GM21737 (cell line): ENCODE measurements around the gene XKR8.

Experiments used
- ATAC-seq: cut with Tn5 transposase; IDR thresholded peaks from one replicate; pipeline ENCODE4 v1.9.1; 2021; ENCODE audit warnings: mild to moderate bottlenecking, moderate library complexity; ENCODE audit not compliant: unreplicated experiment

Gene XKR8, protein sequence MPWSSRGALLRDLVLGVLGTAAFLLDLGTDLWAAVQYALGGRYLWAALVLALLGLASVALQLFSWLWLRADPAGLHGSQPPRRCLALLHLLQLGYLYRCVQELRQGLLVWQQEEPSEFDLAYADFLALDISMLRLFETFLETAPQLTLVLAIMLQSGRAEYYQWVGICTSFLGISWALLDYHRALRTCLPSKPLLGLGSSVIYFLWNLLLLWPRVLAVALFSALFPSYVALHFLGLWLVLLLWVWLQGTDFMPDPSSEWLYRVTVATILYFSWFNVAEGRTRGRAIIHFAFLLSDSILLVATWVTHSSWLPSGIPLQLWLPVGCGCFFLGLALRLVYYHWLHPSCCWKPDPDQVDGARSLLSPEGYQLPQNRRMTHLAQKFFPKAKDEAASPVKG

DNA sequence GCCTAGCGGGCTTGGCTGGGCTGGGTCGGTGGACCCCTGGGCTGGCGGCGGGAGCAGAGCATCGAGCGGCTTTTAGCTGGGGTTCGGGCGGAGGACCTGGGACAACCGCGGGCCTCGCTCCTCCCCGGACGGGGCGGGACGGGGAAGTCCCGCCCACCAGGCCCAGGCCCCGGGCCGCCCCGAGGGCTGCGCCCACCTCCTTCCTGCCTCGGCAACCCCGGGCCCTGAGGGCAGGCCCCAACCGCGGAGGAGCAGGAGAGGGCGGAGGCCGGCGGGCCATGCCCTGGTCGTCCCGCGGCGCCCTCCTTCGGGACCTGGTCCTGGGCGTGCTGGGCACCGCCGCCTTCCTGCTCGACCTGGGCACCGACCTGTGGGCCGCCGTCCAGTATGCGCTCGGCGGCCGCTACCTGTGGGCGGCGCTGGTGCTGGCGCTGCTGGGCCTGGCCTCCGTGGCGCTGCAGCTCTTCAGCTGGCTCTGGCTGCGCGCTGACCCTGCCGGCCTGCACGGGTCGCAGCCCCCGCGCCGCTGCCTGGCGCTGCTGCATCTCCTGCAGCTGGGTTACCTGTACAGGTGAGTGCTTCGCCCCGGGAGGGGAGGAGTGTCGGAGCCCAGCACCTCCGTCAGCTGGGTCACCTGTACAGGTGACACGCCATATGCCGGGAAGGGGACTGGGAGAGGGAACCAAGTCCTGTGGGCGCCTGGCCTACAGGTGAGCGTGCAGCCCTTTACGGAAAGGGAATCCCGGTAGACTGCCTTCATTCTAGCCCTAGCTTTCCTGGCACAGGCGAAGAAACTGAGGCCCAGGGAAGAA lies at the start of gene XKR8:
Gene XKR8 (plus strand): TSS at position 182 of the 812 bp plus-strand sequence. CDS start 97 bp downstream, at position 279.
- peak; percentile 89 for ATAC-seq

DNA sequence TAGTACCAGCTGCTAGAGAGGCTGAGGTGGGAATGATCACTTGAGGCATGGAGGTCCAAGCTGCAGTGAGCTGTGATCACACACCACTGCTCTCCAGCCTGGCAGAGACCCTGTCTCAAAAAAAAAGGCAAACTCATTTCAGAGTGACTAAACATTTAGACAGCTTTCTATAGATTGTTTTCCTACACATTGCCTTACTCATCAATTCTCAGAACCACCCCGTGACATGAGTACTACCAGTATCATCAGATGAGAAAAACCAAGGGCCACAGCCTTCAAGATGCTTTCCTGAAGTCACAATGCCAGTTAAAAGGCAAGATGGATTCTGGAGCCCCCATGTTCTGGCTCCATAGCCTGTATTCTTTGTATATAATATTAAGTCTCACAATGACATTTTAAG lies 47.3 kb upstream of the XKR8 start:
- ATAC-seq, result no peak

DNA sequence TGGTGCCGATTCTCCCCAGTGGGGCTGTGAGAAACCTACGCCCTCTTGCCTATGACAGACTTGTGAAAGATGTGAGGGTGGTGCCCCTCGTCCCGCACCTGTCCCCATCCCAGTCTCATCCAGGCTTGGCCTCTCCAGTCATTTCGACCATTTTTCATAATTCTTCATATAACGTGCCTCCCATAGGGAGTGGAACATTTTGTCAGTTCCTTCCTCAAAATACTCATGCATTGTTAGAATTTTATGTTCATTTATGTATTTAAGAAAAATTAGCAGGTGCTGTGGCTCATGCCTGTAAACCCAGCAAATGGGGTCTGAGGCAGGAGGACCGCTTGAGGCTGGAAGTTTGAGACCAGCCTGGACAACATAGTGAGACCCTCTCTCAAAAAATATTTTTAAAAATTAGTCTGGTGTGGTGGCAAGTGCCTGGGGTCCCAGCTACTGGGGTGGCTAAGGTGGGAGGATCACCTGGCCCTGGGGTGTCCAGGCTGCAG lies 44.6 kb upstream of the XKR8 start:
- ATAC-seq, result no peak

DNA sequence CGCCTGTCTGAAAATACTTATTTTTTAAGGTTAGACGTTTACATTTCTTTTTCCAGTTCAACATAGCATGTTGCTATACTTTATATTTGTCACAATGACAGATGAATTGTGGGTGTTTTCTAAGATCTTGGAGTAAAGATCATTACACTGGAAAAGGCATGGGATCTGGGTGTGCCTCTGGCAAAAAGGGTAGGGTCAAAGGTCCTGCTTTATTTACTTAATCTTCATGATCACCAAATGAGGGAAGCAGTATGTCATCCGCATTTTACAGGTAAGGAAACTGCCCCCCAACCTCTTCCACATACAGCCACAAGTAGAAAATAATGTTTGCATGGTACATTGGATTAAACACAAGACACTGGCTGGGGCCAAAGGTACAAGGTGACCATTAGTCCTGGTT lies 37.5 kb upstream of the XKR8 start:
- no peak for ATAC-seq

DNA sequence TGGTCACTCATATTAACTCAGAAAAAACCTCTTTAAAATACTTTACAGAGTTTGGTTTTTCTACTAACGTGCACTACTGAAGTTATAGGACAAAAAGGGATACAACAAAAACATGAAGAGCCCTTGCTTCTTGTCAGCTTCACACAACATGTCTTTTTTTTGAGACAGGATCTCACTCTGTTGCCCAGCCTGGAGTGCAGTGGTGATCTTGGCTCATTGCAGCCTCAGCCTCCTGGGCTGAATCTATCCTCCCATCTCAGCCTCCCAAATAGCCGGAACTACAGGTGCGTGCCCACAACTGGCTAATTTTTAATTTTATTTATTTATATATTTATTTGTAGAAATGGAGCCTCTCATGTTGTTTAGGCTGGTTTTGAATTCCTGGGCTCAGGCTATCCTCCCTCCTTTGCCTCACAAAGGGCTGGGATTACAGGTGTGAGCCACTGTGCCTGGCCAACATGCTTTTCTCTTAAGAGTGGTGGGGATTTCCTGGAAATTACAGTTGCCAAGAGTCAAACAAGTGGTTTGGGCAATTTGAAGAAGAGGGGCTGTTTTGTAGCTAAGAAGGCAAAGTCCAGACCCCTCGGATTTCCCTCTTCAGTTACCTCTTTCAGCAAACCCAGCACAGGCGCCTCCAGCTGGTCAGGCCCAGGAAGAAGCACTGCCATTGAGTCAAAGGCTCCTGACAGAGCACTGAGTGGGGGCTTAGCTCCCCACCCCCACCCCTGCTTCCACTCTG lies 31.4 kb upstream of the XKR8 start:
- ATAC-seq, result no peak

DNA sequence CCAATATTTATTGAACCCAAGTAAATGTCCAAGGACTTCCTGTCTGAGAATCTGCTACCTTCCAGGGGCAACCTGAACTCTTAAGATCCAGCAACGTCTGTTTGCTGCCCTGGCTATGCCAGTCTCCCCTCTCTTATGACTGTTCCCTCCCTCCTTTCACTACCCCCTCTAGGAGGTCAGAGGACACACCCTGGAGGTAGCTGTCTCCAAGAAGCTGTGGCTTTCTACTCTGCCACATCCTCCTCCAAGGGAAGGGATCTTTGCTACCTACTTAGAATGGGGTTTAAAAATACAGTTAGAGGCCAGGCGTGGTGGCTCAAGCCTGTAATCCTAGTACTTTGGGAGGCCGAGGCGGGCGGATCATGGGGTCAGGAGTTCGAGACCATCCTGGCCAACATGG lies 28.6 kb upstream of the XKR8 start:
- ATAC-seq, result no peak

DNA sequence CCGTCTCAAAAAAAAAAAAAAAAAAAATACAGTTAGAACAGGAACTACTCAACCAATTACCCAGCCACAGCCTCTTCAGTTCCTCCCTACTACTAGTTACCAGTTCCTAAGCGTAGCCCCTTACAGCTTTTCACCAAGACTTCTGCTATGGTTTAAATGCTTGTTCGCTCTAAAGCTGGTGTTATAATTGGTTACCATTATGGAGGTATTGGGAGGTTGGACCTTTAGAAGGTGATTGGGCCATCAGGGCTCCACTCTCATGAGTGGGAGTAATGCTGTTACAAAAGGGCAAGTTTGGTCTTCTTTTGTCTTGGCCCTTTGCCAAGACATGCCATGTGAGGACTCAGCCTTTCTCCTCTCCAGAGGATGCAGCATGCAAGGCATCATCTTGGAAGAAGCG lies 28.0 kb upstream of the XKR8 start:
- ATAC-seq, result no peak

DNA sequence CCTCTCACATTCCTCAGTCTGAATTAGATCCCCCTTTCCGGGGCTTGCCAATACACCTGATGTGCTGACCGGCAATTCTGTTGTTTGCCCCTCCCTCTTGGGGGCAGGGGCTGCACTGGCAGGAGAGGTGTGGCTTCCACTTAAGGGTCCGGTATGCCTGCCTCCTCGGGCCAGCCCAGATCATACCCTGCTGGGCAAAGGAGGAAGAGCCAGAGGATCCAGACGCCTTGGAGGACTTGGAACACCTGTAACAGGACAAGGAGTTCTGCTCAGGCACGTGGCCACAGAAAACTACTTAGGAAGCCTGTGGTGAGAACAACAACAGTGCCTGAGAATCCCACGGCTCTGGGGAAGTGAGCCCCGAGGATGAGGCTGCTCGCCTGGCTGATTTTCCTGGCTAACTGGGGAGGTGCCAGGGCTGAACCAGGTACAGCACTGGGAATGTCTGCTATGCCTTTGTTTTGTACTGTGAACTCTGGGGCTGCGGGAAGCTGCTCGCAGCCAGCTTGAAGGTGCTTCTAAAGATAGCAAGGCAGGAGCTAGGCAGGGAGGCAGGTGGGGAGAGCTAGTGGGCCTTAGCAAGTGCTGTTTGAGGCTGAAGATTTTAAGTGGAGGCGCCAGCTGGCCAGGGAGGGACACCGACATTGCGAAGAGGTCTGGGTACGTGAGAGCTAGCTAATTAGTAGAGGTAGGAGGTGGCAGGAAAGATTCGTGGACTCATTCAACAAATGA lies 24.8 kb upstream of the XKR8 start, which contains the start of gene SMPDL3B:
Gene SMPDL3B (plus strand): TSS at position 183 of the 732 bp plus-strand sequence. CDS start 184 bp downstream, at position 367.
- ATAC-seq, result no peak

DNA sequence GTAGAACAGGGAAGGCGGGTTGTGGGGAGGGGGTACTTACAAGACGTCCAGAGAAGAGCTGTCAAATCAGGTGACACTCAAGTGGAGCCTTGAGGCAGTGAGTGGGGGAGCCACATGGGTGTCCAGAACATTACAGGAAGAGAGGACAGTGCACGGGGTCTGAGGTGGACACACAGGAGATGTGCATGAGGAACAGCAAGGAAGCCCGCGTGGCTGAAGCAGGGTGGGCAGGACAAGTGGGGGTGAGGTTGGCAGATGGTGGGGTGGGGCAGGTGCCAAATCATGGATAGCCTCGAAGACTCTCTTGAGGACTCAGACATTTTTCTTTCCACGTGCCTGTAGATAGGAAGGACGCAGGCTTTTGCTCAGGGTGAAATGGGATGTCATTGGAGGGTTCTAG lies 24.1 kb upstream of the XKR8 start:
- no peak for ATAC-seq

DNA sequence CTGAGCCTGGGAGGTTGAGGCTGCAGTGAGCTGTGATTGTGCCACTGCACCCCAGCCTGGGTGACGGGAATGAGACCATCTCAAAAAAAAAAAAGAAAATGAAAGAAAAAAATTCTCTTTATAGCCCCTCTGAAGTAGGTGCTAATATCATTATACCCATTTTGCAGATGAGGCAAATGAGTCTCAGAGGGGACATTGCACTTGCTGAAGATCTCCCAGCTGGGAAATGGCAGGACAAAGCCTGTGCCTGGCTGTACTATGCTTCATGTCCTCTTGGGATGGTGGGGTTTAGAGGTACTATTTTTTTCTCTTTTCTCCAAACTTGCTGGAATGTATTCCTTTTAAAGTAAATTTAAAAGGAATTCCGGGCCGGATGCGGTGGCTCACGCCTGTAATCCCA lies 23.4 kb upstream of the XKR8 start:
- no peak for ATAC-seq

DNA sequence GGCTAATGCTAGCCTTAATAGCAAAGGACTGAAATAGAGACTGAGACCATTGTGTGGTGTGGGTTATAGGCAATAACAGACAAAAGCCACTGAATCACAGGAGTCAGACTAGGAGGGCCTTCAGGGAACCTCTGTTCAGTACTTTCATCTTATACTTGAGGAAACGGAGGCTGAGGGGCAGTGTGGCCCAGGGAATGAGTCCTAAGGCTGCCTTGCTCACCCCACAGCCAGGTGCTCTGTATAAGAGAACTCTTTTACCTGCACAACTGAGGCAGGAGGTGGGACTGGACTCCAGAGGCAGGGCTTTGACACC lies 22.3 kb upstream of the XKR8 start:
- no peak for ATAC-seq

DNA sequence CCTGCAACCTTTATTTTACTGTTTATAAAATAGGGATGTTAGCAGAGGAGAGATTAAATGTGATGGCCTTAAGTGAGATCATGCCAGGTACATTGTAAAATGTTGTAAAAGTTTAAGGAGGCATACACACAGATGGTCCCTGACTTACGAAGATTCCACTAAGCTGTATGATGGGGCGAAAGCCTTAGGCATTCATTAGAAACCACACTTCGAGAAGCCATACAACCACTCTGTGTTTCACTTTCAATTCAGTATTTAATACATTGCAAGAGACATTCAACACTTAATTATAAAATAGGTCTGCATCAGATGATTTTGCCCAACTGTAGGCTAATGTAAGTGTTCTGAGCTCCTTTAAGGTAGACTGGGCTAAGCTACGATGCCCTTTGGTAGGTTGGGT lies 21.3 kb upstream of the XKR8 start:
- no peak for ATAC-seq

DNA sequence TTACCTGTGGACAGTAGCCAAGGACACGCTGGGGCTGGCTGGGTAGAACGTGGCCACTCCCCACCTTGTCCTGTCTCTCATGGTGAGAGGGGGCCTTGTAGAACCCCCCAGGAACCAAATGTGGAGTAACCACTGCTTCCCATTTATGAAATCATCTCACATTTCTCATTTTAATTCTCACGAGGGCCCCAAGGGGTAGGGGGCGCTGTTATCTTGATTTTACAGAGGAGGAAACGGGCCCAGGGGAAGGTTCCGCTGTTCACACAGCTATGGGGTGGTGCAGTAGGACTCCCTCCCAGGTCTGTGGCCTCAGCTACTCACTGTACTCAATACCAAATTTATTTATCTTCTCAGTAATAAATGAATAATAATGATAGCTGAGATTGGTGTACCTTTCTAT lies 19.5 kb upstream of the XKR8 start:
- ATAC-seq, result no peak

DNA sequence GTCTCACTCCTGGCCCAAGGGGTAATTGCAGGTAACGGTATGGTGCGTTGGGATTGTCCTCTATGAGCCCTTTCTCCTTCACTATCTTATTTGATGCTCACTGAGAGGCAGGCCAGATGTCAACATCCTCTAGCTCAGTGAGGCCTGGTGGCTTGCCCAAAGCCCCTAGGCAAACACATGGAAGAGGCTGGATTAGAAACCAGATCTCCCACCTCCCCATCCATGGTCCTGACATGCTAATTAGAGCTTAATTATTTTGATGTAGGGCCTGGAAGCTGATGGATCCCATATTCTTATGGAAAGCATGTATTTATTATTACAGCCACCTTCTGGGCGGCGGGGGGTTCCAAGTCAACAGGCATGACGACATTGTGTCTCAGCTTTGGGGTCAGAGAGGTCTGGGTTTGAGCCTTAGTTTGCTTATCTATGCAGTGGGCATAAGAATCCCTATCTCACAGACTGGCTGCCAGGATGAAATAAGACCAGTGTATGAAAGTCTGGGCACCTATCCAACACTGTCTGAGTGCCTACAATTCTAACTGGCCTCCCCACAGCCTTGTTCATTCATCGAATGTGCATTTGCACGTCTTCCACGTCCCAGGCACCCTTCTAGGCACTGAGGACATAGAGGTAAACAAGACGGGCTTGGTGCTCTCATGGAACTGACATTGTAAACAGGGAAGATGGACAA lies 18.8 kb upstream of the XKR8 start:
- no peak for ATAC-seq

DNA sequence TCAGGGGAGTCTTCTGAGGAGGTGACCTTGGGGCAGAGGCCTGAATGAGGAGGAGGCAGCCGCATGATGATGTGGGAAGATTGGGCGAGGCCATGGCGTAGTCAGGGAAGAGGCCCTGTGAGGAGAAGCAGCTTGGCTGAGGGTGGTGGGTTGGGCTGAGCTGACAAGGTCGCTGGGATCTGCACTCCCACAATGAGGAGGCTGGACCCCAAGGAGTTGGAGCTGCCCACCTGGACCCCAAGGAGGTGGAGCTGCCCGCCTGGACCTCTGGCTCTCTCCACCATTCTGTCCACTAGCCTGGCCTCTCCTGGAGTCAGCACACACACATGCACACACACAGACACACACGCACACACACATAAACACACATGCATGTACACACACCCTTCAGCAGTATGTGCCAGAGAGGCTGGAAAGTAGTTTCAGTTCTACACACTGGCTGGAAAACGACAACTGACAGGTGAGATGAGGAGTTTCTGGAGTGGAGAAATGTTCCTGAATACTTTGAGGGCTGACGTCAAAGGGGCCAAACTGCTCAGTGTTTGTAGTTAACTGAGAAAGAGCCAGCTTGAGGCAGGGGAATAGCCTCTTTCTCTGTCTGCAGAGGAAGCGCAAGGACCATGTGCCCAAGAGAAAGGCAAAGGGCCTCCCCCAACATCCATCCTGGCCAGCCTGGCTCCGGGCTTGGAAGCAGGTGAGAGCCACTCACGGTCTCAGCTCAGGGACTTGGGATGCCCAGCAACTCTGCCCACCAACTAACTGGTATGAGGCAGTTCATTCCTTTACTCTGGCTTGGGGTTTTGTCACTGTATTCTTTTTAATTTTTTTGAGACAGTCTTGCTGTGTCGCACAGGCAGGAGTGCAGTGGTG lies 17.9 kb upstream of the XKR8 start:
- ATAC-seq, result no peak

DNA sequence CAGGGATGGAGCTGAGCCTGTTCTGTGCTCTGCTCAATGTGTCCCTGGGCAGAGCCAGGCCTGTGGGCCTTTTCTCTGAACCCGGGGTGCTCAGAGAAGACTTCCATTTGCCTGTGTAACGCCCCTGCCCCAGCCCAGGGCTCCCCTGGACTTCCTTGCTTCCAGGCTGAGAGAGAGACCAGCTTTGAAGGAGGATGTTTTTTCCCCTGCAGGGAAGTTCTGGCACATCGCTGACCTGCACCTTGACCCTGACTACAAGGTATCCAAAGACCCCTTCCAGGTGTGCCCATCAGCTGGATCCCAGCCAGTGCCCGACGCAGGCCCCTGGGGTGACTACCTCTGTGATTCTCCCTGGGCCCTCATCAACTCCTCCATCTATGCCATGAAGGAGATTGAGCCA lies 14.8 kb upstream of the XKR8 start:
- ATAC-seq, result no peak

DNA sequence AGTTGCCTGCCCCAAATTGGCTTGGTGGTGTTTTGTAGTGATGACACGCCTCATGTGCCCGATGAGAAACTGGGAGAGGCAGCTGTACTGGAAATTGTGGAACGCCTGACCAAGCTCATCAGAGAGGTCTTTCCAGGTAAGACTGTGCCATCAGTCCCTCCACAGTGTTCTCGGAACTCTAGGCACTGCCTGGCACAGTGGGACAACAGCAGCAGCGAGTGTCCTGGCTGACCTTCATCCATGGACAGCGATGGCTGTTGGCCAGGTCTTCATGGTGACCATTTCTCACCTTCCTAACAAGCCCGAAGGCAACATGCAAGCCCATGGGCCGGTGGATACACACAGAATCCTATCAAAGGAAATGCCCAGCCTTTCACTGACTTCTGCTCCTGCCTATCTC lies 10.7 kb upstream of the XKR8 start:
- ATAC-seq, result no peak

DNA sequence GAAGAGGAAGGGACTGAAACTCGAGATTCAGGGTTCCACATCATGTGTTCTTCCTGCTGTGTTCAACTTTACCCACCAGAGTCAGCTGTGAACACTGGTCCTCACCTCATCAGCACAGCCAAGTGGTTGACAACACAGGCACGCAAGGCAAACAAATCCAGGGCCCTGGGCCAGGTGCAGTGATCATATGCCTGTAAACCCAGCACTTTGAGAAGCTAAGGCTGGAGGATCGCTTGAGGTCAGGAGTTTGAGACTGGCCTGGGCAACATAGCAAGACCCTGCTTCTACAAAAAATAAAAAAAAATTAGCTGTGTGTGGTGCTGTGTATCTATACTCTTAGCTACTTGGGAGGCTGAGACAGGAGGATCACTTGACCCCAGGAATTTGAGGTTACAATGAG lies 8.4 kb upstream of the XKR8 start:
- ATAC-seq, result no peak

DNA sequence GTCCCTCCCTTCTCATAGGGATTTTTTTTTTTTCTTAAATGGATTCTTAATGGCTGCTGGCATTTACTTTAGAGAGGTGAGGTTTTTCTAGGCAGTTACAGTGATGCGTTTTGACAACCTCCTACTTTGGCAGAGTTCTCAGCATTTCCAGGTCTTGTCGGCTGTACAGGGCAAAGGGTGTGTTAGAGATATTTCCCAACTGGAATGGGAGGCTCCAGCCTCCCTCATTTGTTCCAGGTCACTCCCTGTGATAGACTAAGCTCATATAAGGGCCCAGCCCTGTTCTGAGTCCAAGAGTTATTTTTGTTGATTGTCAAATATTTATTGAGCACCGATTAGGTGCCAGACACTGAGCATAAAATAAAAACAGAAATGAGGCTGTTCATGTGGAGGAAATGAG lies 7.6 kb upstream of the XKR8 start:
- ATAC-seq, result no peak
